Activated CD8-positive, alpha-beta memory T cell treated with anti-CD3 and anti-CD28 coated beads for 4 hours (primary cell): ENCODE data around the gene YBX3.
"Not testable (repeated sequence)": the region's sequence is repeated elsewhere in the genome, so short reads cannot be mapped to it uniquely, and the experiment has no call there.

Experiments used
- DNase-seq, 2 donors: peaks; one replicate each; pipeline ENCODE4 v3.0.0-alpha.2; 2020; ENCODE audit warnings: low read depth in 2 of 2

YBX3 gene

DNA sequence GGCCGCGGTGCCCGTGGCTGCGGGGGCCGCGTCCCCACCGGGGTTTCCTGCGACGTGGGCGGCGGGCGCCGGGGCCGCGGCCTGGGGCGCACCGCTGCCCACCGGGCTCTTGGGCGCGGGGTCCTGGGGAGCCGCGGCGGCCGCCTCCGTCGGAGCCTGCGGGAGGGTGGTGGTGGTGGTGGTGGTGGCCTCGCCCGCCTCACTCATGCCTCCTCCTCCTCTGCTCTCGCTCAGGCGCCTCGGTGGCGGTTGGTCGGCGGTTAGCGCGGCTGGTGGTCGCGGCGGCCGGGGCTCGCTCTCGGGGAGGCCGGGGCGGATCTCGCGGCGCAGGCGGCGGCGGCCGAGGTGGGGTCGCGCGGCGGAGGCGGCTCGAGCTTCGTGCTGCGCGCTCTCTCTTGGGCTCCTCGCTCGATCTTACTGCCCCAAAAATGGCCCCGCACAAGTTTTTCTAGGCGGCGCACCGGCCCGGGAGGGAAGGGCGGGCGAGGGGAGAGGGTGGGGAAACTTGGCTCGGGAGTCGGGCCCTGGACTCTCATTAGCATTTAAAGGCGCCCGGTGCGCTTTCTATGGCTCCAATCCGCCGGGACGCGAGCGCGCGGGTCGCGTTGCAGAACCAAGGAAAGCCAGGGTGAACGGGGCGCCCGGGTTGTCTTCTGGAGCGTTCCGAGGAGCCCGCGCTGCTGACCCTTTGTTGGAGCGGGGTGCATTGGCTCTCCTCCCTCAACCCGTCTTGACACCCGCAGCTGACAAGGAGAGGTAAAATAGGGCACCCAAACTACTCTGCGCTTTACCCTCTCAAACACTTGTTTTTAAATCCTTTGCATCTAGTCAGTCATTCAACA, at the start of gene YBX3:
Gene YBX3 (minus strand): TSS at position 419 of the 842 bp plus-strand sequence. CDS start 212 bp downstream, at position 207.
- DNase-seq, result peak; percentile 11 to 12

DNA sequence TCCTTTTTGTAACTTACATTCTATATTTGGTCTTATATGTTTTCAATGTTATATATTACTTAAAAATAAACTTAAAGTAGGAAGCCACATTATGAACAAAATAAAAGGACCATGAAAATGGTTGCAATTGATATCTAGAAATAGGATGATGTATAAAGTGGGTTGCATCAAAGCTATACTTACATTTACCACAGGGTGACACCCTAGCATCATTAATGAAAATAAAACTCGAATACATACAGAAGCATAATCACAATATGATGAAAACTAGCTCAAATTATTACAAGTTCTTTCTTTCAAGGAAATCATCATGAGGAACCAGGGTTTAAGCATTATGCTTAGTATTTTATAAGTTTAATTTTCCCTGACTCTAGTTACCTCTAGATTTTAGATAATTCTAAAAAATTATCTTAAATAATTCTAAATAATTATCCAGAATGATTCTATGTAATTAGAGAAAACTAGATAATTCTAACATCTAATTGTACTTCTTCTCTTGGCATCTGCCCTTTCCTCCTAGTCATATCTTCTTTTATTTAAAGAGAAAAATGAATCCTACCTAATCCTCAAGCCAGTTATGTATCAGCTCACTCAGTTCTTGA, 48.1 kb upstream of the YBX3 start:
- no peak for DNase-seq

DNA sequence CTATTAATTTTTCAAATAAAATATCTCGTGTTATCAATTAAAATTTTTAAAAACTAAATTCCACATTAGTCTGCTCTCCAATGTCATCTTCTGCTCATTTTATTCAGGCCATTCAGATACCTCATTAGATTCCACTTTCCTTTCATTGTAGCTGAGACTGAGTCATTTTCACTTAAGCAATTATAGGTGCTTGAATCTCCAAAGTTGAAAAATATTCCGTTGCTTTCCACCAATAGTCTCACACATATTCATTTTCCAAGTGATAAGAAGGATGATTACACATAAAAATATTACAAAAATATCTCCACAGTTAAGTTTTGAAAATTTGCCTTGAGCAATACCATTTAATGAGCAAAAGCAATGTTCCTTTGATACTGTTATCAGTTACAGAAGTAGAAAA, 36.5 kb upstream of the YBX3 start:
- no peak for DNase-seq

DNA sequence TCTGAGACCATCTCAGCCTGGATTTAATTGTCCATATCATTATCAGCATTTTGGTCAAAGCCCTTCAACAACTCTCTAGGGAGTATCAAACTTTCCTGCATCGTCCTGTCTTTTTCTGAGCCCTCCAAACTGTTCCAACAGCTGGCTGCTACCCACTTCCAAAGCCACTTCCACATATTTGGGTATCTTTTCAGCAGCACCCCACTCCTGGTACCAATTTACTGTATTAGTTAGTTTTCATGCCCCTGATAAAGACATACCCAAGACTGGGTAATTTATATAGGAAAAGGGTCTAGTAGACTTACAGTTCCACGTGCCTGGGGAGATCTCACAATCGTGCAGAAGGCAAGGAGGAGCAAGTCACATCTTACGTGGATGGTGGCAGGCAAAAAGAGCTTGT, 33.1 kb upstream of the YBX3 start:
- DNase-seq, result no peak

DNA sequence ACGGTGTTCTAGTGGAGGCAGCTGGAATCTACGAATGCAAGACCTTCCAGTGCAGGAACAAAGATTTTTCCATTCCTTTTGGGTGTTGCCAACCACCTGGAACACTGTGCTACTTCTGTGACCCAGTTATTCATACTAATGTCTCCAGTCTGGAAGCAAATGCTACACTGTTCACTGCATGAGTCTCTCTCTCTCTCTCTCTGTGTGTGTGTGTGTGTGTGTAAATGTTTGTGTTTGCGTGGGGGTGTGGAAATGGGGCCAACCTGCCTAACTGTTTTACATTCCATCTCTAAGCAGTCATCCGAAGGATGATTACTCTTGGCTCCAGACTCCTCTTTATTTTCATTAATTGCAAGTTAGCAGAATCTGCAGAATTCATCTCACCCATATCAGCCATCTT, 29.9 kb upstream of the YBX3 start:
- no peak for DNase-seq

DNA sequence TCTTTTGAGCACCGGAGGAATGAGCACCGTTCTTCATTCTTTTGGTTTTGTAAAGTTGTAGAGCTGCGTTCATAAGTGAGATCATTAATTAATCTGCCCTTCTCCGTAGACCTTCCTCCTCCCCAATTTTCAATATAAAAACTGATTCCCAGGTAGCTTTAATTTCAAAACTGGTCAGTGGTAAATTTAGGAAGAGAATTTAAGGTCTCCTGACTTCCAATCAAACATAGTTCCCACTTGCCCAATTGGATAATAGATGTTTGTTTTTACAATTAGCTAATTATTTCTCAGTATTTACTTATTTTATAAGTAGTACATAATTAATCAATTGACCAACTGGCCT, 27.2 kb upstream of the YBX3 start:
- no peak for DNase-seq

DNA sequence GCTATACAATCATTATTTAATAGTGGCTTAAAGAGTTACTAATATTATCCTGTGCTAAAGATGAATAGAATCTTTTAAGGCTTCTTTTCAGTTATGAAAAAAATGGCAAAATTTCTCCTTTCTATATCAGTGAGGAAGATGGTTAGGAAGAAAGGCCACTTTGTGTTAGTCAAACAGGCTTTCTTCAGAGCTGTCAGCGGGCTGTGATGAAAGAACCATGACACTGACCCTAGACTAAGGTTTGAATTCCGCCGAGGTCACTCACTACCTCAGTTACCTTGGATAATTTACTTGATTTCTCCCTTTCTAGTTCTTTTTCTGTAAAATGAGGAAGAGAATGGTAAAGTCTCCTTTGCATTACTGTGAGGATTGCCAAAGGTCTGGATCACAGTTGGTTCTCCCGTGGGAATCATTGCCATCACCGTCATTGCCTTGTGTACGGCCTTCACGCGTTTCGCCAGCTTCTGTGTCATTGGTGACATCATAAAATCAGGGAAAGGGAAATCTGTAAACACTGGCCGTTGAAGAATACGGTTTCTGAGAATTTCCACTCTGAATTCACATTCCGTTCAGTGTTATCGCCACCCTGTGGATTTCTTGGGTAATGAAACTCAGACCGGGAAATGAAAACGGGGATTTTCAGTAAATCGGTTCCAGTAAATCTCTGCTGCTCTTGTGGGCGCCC, 26.7 kb upstream of the YBX3 start:
- peak; percentile 41 to 52 for DNase-seq

DNA sequence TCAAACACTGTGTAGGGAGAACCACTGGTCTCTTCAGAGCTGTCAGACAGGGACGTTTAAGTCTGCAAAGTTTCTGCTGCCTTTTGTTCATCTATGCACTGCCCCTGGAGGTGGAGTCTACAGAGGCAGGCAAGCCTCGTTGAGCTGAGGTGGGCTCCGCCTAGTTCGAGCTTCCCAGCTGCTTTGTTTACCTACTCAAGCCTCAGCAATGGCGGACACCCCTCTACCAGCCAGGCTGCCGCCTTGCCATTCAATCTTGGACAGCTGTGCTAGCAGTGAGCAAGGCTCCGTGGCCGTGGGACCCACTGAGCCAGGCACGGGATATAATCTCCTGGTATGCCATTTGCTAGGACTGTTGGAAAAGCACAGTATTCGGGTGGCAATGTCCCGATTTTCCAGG, 24.6 kb upstream of the YBX3 start:
- DNase-seq, result no peak

DNA sequence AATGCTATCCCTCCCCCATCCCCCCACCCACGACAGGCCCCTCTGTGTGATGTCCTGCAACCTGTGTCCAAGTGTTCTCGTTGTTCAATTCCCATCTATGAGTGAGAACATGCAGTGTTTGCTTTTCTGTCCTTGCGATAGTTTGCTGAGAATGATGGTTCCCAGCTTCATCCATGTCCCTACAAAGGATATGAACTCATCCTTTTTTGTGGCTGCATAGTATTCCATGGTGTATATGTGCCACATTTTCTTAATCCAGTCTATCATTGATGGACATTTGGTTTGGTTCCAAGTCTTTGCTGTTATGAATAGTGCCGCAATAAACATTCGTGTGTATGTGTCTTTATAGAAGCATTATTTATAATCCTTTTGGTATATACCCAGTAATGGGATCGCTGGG, 20.3 kb upstream of the YBX3 start:
- not testable (repeated sequence) for DNase-seq

DNA sequence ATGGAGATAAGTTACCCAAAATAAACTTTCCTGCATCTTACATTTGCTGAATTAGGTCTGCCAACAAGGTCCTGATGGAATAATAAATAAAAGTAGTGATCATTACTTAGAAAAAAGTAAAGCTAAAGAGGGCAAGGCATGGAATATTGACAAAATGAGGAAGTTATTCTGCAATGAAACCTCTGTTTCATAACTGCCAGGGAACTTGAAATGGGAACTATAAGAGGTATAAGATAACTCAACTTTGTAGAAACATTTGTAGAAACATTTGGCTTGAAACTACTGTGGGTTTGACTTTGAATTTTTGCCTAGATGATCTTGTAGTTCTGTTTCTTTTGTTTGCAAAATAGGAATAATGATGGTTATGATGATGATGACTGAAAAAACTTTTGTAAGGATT, 18.7 kb upstream of the YBX3 start:
- DNase-seq, result no peak

DNA sequence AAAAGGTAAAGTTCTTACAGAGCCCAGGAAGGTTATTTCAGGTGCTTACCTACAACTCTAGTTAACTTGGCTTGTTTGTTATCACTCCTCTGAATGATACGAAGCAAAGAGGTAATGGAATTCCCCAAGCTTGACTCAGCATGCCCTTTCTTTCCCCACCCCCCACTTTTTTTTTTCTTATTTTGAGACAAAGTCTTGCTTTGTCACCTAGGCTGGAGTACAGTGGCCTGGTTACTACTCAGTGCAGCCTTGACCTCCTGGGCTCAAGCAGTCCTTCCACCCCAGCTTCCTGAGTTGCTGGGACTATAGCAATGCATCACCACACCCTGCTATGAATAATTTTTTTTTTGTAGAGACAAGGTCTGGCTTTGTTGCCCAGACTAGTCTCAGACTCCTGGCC, 17.1 kb upstream of the YBX3 start:
- DNase-seq, result no peak

DNA sequence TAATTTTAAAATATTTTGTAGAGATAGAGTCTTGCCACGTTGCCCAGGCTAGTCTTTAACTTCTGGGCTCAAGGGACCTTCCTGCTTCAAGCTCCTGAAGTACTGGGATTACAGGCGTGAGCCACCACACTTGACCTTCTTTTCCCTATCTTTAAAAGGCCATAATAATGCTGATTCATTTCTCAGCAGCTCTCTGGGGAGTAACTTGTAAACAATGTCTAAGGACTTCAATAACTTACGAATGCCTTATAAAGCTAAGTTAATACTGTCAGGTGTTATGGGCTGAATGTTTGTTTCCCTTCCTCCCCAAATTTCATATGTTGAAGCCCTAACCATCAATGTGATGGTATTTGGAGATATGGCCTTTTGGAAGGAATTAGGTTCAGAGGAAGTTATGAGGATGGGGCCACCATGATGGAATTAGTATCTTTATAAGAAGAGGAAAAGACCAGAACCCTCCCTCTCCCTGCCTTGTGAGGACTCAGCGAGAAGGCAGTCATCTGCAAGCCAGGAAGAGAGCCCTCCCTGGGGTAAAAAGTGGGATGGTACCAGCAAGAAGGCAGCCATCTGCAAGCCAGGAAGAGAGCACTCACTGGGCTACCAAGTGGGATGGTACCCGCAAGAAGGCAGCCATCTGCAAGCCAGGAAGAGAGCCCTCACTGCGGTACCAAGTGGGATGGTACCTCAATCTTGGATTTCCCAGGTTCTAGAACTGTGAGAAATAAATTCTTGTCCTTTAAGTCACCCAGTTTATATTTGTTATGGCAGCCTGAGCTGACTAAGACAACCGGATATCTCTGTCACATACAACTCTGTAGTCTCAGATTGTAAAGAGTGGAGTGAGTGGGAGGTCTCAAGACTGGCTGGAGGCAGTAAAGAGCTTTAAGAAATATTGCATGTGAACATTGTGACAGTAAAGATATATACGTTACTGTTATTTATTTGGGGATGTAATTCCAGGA, 16.3 kb upstream of the YBX3 start:
- no peak for DNase-seq

DNA sequence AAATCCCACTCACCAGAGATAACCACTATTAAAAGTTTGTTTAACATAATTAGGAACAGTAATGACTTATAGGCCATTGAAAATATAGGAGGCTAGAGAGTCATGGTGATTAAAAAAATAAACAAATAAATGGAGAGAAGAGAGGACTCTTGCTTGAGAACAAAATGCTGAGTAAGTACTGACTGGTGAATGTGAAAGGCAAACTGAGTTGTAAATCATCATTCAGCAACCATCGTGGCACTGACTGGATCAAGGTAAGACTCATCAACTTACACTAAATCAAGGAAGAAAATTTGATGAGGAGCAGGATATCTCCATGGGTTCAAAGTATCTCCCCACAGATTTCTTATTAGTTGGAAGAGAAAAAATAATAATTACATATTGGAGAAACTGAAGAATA, 14.1 kb upstream of the YBX3 start:
- no peak for DNase-seq

DNA sequence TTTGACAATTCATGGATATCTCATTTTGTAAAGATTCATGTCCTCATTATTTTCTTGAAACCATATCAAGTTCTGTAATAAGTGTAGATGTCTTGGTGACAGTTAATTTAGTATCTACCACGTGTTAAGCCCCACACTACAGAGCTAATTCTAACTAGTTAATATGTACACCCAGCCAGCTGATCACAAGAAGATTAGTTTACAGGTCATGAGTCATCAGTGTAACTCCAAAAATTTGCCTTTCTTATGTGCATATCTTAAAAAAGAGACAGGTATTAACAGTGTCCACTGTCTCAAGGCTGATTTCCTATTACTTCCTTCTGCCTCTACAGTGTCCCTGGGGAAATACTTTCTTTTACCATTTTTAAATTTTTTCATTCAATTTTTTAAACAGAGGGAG, 13.3 kb upstream of the YBX3 start:
- DNase-seq, result no peak

DNA sequence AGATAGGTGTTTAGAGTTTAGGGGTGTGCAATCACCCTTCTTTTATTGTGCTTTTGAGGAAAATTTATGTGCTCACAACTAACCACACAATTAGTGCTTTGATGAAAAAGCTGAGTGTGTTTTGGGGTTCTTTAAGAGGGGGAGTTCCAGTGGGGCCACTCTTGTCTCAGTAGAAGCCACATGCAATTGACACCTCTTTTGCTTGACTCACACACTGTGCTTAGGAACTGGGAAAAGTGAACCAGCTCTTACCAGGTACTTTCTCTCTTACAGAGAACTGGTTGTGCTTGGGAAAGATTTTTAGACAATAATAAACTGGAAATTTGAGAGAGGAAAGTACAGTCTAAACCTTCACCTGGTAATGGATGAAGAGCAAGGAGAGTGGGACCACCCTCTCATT, 12.3 kb upstream of the YBX3 start:
- DNase-seq, result no peak

DNA sequence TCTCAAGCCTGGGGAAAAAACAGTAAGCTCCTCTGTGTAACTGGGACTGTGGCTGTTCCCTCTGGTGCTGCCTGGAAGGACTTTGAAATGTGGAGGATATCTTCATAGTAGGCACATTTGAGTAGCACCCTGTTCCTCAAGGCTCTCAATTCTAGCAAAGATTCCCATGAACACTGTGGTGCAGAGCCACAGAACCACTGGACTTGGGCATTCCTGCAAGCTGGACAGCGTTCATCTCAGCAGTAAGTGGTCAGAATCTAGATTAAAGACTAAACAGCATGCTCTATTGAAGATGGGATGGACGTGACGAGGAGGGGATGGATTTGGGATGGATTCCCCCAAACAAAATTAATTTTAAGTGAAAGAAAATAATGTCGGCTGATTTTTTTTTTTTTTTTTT, 9.4 kb upstream of the YBX3 start:
- DNase-seq, result no peak

DNA sequence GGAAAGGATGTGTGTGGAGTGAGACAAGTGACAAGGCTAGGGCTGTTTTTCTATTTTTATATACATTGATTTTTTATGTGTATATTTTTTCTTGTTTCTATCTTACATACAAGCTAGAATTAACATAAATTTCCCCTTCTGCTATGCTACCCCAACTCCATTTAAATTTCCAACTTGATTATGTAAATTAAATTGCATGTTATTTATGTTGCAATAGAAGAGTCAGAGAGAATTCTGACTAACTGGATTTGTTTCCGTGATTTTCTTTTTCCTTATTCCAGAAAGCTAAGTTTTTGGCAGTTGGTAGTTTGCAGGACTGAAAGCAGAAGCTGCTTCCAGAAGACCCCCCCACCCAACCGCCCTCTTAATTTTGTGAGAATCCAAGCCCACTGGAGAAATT, 8.9 kb upstream of the YBX3 start:
- no peak for DNase-seq

DNA sequence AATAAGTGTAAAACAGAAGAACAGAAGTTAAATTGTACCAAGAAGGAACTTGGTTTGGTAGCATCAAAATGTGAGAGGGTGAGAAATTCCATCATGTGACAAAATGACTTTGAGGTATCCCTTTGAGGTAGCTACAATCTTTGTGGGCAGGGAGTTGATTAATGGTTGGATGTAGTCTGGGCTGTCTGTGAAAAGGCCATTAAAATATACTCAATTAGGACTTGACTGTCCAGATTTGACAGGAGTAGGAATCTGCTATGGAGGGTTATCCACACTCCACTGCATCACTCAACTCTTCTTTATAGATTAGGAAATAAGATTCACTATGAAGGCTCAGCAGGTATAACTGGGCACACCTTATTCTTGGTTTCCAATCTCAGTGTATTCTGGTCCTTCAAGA, 7.4 kb upstream of the YBX3 start:
- no peak for DNase-seq

DNA sequence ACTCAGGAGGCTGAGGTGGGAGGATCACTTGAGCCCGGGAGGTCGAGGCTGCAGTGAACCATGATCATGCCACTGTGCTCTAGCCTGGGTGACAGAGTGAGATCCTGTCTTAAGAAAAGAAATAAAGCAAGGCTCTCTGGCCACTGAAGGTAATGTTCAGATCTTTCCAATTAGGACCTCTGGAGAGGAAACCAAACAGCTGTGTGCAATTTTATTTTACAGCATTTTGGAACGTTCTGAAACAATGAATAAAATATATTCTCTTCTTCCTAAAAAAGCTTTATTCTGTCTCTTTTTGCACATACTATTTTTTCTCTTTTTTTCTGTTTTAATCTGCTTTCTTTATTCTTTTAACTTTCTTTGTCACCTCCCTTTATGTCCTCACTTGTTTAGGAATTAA, 5.0 kb upstream of the YBX3 start:
- DNase-seq, result no peak

DNA sequence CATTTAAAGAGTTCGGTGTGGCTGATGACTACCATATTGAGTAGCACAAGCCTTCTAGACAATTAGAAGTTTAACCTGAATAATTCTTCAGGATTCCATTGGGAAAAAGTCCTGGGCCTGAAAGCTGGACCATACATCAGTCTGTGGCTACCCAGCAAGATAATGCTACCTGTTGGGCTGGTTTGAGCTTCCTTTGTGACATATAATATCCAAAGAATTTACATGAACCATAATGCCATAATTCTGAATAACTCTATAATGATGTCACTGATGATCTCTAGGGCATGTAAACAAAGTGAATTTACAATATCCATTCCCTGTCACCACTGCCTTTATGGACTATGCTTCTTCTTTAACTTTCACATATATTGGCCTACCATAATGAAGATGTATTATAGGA, 3.8 kb upstream of the YBX3 start:
- DNase-seq, result no peak

DNA sequence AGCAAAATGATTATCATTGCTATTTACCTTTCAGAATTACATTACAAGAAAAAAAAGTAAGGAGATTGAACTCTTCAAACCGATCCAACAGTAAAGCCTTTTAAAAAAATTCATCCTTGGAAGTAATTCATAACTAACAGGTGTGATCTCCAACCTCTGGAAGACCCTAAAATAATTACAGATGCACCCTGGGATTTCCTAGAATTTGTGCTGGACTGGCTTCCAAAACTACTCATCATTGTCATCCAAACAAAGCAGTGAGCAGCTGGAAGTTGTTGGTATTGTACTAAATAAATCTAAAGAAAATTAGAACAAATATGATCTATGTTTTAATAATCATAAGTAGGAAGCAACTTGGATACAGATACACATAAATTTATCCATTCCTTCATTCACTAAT, 1.9 kb upstream of the YBX3 start:
- no peak for DNase-seq

DNA sequence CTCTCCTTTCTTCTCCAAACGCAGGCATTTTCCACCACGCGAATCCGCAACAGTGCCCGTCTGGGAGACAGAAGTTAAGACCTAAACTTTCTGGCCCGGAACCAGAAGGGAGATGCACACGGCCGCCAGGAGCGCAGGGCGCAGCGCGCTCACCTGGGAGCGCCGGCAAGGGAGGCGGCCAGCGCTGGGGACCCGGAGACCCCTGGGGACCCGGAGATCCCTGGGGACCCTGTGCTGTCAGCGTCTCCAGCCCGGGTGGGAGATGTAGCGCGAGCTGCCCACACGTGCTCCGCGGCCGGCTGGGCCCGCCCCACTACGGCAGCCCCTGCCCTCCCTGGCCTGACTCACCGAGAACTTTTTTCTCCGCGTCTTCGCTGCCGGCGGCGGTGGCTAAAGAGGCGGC, 620 bp downstream of the YBX3 start:
- DNase-seq, result peak; percentile 38 to 49
